H1 (cell line): ENCODE results near the gene TSN. TPM values are rescaled to one million over a fixed set of nuclear protein-coding genes. Genes with fewer than 3 reads are reported as not detected.

Source experiments
- KDM5A ChIP-seq: fragments of 200-600 bp; IDR thresholded peaks from 2 replicates; pipeline ENCODE4 v1.7.1; 2012; ENCODE audit warnings: mild to moderate bottlenecking, low read length, inconsistent platforms, mixed read lengths
- polyA plus RNA-seq, 7 experiments: library from polyadenylated mRNA; depleted of rRNA in 3 of 7; stranded (reverse) in 5 of 7; unstranded in 2 of 7; fragments of >200 nt in 5 of 7; fragments of 200-250 nt in 2 of 7; gene quantifications; 1 replicate in 5 of 7; 2 replicates in 1 of 7; 4 replicates in 1 of 7; pipeline versions ENCODE4 v1.2.1 to v1.2.3, GENCODE V29; 2011 to 2013; ENCODE audit warnings: missing spikeins in 2 of 7, mixed read lengths in 2 of 7
- total RNA-seq: library from RNA; stranded (reverse); fragmentation: NEBNext Ultra II Directional; extraction: Animal tissue kit (Norgen Biotek cat#: 25700); gene quantifications from 2 replicates; pipeline ENCODE4 v1.2.1, GENCODE V29; 2021

The TSN gene
- total and polyA plus RNA-seq, 2 of the 8 experiments (the other 6 are each of a cell fraction or from before 2014, with no cell fraction given) = 44.4 to 96.1 TPM

DNA sequence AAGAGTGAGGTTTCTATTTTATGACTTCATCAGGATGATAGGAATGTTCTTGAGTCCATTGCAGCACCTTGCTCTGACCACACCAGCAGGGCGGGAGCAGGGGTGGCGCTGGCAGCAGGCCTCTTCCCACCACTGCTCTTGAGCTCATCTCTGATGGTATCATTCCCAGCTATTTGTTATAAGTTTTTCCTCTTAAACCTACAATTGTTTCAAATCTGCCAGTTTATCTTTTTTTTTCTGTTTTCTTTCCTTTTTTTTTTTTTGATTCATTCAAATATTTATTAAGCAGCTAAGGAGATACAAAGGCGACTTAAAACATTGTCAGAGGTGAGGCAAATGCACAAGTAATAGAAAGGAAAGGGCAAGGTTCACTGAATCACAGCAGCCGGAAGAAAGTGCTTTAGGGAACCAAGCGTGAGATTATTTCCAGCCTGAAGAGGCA is 47.5 kb upstream of the TSN start (continued):
- TF ChIP-seq KDM5A = no peak
